Breast epithelium (tissue), 3 donors: ENCODE data around the gene RIT2.

Experiments
- POLR2A ChIP-seq: fragments of 450-650 bp; IDR thresholded peaks from one replicate; pipeline ENCODE4 v1.6.1; 2016; ENCODE audit warnings: antibody characterized with exemption, mild to moderate bottlenecking, moderate library complexity
- TF ChIP-seq, protein P1 (sequence below), 3 donors: fragments of 450-650 bp; IDR thresholded peaks; one replicate each; pipeline ENCODE4 v1.5.1; 2016 to 2017; ENCODE audit warnings: antibody characterized with exemption in 3 of 3, mild to moderate bottlenecking in 3 of 3, moderate library complexity in 3 of 3

DNA sequence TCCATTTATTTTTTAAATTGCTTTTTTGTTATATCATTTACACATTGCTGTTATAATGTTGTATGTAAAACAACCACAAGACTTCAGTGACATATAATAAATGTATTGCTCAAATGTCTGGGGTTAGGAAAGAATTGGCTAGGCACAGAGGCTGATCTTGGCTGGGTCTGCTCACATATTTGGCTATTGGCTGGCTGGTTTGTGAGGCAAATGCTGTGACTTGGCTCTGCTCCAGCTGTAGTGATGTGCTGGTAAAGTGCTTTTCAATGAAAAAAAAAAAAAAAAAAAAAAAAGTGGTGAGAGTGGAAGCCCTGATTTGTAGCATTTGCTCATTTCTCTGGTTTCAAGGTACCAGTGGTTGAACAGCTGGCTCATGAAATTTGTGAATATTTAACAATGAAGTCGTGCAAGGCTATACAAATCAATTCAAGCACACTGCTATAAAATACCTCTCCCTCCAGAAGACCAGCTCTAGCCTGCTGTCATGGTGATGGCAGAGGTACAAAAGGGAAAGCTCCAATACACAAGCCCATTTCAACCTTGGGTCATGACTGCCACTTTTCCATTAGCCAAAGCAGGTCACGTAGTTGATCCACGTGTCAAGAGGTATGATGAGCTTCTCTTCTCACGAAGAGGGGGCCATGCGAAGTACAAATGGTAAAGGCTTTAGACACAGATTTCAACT is 43.7 kb upstream of the RIT2 start:
- TF ChIP-seq, protein P1, sequence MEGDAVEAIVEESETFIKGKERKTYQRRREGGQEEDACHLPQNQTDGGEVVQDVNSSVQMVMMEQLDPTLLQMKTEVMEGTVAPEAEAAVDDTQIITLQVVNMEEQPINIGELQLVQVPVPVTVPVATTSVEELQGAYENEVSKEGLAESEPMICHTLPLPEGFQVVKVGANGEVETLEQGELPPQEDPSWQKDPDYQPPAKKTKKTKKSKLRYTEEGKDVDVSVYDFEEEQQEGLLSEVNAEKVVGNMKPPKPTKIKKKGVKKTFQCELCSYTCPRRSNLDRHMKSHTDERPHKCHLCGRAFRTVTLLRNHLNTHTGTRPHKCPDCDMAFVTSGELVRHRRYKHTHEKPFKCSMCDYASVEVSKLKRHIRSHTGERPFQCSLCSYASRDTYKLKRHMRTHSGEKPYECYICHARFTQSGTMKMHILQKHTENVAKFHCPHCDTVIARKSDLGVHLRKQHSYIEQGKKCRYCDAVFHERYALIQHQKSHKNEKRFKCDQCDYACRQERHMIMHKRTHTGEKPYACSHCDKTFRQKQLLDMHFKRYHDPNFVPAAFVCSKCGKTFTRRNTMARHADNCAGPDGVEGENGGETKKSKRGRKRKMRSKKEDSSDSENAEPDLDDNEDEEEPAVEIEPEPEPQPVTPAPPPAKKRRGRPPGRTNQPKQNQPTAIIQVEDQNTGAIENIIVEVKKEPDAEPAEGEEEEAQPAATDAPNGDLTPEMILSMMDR (IDR thresholded peaks at IDR 0.05), result no peak
- no peak for TF ChIP-seq POLR2A
